COLO668 (cell line): ENCODE measurements around the gene CDON.
"Not testable (repeated sequence)": the region's sequence is repeated elsewhere in the genome, so short reads cannot be mapped to it uniquely, and the experiment has no call there.

ENCODE experiments used
- DNase-seq: peaks from one replicate; lab custom pipeline; 2025; ENCODE audit not compliant: unreplicated experiment; lab: John Stamatoyannopoulos, UW

Gene CDON

DNA sequence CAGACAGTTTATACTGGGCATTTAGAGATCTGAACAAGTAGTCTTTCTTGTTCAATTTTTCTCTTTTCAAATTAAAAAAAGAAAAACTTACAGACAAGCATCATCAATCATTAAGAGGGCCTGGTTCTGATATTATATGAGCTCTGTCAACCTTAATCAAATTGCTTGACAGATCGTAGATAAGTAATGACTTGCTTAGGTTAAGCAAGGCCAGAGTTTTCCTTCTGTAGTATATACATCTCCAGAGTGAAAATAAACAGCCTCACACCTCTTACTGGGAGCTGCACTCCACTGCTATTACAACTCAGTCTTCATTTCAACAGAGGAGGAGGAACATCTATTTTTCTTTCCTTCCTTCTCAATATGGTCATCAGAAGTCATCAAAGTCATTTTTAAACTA is 13.5 kb downstream of the CDON start:
- no peak for DNase-seq

DNA sequence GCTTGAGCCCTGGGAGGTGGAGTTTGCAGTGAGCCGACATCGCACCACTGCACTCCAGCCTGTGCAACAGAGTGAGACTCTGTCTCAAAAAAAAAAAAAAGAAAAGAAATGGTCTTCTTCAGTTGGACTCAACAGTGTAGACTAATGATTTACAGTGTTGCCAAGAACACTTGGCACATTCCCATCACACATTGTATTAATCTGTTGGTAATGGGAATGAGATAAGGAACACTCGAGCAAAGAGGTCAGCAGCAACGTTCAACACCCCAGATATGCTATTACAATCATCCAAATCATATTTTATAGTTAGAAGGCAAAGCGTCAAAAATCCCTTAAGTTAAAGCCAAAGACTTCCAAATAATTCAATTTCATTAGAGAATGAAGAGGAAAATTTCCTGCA is 14.5 kb downstream of the CDON start:
- DNase-seq: no peak

- no peak for DNase-seq
Observed at GRCh38 chr11:126046570-126047195, 16.0 kb downstream of the CDON start.

GRCh38 chr11:126039485-126040271 is 23.0 kb downstream of the CDON start:
- no peak for DNase-seq

DNA sequence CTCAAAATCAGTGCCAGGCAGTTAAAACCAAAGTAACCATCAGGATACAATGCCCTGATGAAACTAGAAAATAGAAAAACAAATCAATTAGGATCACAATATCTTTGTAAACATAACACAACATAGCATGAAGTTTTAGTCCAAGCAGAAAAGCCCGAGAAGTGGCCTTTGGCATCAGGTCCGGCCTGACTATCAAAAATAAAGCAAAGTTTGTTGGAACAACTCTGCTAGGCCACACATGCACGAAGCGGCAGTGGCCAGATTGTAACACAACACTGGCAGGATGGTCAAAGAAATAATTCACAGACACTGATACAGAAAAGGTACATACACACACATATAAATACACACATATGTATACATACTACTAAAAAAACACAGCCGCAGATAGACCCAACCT is 26.9 kb downstream of the CDON start:
- no peak for DNase-seq

GRCh38 chr11:126034933-126035425 is 27.7 kb downstream of the CDON start:
- DNase-seq: no peak

DNA sequence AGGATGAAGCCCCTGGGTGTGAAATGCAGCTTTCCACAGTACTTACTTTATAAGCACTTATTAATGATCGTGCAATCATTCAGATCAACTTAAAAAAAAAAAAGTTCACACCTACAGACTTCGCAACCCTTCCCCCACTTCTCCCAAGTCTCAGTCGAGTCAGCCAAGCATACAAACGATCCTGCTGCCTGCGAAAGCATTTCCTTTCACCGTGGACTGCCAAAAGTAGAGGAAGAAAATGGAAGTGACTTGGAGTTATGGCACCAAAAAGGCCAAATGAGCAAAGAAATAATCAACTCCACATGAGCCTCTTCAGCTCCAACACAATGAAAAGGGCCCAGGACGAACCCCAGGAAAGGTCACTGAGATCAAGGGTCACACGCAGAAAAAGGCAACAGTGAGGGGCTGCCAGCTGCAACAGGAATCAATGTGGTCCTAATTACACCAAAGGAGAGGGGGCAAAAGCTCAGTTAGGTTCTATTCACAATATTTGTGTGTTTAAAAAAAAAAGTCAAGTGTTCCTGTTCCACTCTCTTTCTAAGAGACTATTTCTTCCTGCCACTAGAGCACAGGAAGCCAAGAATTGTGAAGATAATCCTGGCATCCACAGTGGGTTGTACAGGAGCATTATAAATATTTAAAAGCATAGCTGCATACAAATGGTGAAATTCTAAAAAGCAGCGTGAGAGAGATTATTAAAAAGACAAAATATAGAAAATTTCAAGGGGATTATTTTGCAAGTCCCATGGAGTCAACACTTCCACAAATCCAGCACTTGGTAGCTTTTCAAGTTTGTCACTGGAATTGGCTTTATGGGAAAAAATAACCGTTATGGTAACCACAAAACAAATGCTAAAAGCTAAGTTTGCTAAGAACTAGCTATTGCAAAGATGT is 28.4 kb downstream of the CDON start:
- no peak for DNase-seq

DNA sequence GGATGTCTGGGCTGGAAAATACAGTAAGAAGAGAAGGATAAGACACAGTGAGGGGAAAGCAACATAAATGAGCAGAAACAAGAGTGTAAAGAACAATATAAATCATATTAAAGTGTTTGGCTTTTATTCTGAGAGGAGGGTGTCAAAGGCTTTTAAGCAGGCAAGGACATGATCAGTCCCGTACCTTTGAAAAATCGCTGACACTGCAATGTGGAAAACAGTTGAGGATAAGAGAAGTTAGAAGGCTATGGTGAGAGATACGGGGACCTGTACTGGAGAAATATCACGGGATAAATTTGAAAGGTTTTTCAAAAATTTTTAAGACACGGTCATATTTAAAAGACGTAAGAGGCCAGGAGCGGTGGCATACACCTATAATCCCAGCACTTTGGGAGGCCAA is 30.3 kb downstream of the CDON start:
- DNase-seq: no peak

- no peak for DNase-seq
Observed at GRCh38 chr11:126029805-126030204, 32.9 kb downstream of the CDON start.

DNA sequence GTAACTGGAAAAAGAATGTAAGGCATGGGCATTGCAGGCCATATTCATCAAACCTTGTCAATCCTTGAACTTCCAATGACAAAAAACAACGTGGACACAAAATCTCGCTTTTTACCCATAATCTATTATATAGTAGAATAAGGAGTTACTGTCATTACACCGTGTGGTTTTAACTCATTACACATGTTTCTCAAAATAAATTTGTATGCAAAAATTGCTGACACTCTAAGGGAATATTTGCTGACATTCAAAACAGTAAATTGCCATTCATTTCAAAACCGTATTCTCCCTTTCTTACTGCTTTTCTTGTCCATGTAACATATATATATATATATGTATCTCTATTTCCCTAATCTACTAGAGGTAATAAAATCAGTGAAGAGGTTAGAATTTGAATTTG is 33.4 kb downstream of the CDON start:
- no peak for DNase-seq

- DNase-seq: not testable (repeated sequence)
Observed at GRCh38 chr11:126028534-126028933, 34.1 kb downstream of the CDON start.

GRCh38 chr11:126026579-126026978 is 36.1 kb downstream of the CDON start:
- no peak for DNase-seq

- DNase-seq: no peak
Observed at GRCh38 chr11:126025822-126026221, 36.8 kb downstream of the CDON start.

DNA sequence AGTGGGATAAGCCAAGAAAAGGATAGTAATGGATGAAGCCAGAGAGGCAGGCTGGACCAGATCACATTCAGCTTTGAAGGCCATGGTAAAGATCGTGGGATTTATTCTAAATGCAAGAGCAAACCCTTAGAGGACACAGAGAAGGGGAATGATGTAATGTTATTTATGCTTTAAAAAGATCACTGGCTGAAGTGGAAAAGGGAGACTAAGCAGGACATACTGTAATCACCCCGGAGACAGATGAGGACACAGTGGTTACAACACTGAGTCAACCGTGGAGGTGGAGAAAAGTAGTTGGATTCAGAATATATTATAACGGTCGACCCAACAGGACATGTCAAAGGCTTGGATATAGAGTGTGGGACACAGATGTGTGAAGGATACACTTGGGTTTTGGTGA is 38.5 kb downstream of the CDON start:
- DNase-seq: no peak

GRCh38 chr11:126012852-126013251 is 49.8 kb downstream of the CDON start:
- no peak for DNase-seq

DNA sequence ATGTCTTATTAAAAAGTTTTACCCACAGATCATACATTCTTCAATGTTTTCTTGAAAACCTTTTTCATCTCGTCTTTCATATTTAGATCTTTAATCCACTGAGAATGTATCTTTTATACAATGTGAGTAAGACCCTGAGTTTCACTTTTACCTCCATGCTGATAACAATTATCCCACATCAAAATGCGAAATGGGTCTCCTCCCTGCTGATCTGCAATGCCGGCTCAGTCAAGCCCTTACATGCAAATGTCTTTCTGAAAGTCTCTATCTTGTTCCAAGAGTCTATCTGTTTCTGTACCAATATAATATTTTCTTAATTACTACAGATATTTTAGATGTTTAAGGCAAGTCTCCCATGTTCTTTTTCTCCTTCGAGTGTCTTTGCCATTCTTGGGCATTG is 50.9 kb downstream of the CDON start:
- DNase-seq: no peak

DNA sequence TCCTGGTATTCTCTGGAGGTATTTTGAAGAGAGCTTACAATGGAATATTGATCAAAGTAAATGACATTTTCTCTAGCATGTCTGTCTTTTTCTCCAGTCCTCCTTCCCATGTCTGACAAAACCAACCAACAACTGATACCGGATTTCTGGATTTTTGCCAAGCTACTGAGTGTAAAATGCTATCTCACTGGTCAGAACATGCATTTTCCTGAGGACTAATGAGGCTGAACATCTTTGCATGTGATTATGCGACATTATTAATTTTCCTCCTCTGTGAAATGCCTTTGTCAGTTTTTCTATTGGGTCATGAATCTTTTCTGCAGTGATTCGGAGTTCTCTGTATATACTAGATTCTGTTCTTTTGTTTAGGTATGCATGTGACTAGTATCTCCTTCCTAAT is 51.4 kb downstream of the CDON start:
- no peak for DNase-seq

- no peak for DNase-seq
Observed at GRCh38 chr11:126008956-126009355, 53.7 kb downstream of the CDON start.

GRCh38 chr11:126007238-126007637 is 55.4 kb downstream of the CDON start:
- no peak for DNase-seq

DNA sequence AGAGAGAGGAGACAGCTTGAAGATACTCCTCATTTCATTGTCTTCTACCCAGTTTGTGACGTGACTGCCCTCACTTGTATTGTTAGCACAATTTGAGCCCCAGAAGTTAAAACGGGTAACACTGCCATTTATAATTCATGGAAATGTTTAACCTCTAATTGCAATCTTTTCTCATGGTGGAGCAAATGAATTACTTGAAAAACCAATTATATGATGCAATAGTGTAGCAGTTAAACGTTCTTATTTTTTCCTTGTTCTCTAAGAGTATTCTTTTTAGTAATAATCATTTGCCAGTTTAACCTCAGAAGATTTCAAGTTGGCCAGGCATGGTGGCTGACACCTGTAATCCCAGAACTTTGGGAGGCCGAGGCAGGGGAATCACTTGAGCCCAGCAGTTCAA is 56.6 kb downstream of the CDON start:
- DNase-seq: no peak

GRCh38 chr11:126002181-126002580 is 60.5 kb downstream of the CDON start:
- DNase-seq: no peak
